IPS-NIHi11 (cell line): ENCODE data around the gene F9.
A peak's percentile ranks its signal among the peaks of the same experiment; 100 is the strongest.
"Not testable (repeated sequence)": the region's sequence is repeated elsewhere in the genome, so short reads cannot be mapped to it uniquely, and the experiment has no call there.

Source experiments
- DNase-seq: peaks from one replicate; pipeline ENCODE4 v3.0.0; 2012; ENCODE audit warnings: mixed read lengths, low spot score

F9 gene

GRCh38 chrX:139530550-139530949, at the start of gene F9:
TSS of gene F9 (plus strand) at chrX:139530739. CDS start at chrX:139530765, 26 bp downstream.
- DNase-seq, result no peak

DNA sequence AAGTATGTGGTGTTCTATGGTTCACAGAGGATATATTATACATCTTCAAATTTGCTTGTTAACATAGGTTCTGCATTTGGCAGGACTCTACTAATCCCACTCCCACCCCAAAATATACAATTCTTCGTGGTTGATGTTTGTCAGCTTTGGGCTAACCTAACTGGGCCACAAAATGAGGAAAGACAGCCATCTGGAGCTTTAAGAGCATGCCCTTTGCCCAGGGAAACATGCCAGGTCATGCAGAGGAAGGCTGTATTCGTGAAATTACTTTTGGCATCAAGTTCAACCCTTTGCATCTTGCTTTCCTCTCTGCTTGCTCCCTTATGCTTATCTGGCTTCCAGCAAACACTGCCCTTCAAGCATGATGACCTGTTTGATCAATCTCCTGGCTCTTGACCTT, 46.8 kb upstream of the F9 start:
- no peak for DNase-seq

- DNase-seq, result no peak
Observed at GRCh38 chrX:139484591-139484990, 45.9 kb upstream of the F9 start.

GRCh38 chrX:139495324-139495723, 35.2 kb upstream of the F9 start:
- DNase-seq, result peak; percentile 3

- DNase-seq, result no peak
Observed at GRCh38 chrX:139506333-139506732, 24.2 kb upstream of the F9 start.

- no peak for DNase-seq
Observed at GRCh38 chrX:139508099-139508498, 22.4 kb upstream of the F9 start.

DNA sequence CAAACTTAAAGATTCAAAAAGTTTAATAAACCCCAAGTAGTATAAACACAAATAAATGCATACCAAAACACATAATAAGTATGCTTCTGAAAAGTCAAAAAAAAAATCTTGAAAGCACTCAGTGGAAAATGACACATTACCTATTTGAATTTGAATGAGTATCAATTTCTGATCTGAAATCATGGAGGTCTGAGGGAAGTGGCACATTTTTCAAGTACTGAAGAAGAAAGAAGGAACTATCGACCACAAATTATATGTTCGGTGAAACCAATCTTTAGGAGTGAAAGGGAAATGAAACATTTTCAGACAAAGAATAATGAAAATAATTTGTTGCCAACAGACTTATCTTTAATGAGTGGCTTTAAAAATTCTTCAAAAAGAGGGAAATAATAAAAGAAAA, 12.1 kb upstream of the F9 start:
- no peak for DNase-seq

GRCh38 chrX:139528829-139529228, 1.7 kb upstream of the F9 start:
- DNase-seq, result not testable (repeated sequence)

DNA sequence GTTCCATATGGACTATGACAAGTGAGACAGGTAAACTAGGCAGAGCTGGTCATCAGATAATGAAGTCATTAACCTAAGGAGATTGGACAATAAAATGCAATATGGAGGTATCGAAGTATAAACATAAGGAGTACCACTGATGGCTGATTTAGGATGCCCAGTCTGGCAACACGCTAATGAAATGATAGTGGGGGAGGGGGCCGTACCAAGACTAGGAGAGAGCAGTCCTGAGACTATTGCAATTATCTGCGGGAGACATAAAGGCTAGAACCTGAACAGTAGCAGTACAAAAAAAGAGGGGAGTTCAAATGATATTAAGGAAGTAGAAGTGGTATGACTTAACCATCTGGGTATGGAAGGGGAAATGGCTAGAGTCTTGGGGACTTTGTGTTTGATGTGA, 2.3 kb downstream of the F9 start:
- no peak for DNase-seq

- no peak for DNase-seq
Observed at GRCh38 chrX:139533444-139533843, 2.9 kb downstream of the F9 start.

DNA sequence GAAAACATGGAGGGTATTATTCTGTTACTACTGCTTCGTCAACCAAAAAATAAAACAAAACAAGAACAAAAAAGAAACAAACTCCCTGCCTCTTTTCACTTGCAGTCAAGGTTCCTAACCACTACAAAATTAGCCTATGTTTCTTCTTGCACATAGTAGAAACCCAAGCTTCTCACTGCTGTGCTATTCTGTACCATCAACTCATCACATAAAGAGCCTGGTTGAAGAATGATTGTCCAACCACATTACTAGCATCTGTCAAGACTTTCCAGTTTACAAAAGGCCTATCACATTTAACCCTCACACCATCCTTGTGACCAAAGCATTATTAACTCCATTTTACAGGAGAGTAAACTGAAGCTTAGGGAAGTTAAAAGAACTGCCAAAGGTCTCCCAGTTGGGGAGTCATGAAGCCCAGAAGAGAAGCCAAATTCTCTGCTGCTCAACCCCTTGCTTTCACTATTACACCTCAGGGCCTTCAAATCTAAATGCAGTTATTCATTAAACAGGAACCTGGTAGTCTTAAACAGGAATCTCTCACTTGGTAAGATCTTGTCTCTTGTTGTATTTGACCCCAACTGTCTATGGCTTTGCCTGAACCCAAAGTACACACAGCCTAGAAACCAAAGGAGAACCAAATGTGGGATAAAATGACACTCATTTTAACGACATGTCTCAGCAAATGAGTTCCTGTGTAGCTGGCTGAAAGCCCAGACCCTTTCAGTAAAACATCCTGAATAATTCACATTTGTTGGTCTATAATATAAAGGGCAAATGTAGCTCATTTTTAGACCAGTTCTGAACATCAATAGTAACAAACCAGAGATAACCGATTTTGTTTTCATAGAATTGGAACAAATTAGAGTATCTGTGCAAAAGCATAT, 8.6 kb downstream of the F9 start:
- no peak for DNase-seq

- DNase-seq, result no peak
Observed at GRCh38 chrX:139542652-139543051, 12.1 kb downstream of the F9 start.

DNA sequence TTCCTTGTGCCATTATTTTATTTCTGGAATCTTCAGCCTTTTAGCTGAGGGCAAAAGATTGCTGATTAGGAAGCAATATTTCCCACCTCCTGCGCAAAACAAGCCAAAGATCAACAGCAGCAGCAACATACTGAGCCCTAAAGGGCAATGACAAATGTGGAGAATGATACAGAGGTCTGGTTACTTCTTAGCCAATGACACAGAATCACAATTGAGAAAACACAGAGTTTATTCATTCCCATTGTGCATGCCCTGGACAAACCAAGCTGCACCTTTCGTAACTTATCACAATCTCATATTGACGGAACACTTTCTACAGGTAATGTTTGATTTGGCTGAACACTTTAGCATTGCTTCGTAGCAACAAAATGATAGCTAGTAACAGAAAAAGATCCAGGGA, 13.4 kb downstream of the F9 start:
- no peak for DNase-seq

DNA sequence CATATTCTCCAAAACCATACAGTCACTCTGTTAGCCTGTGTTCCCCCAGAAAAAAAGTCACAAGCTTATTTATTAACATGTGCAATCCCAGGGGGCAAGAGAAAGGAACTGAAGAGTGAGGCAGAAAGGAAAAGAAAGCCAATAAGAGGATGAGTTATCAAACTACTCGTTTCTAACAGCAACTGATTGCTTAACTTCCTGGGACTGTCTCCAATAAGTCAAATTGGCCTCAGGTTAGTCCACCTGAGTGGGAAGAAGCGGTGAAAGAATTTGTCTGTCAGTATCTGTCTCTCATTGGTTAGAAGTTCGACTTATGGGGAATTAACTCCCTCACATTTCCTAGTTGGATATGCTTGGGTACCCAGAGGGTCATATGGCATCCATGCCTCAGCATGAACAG, 14.1 kb downstream of the F9 start:
- no peak for DNase-seq

DNA sequence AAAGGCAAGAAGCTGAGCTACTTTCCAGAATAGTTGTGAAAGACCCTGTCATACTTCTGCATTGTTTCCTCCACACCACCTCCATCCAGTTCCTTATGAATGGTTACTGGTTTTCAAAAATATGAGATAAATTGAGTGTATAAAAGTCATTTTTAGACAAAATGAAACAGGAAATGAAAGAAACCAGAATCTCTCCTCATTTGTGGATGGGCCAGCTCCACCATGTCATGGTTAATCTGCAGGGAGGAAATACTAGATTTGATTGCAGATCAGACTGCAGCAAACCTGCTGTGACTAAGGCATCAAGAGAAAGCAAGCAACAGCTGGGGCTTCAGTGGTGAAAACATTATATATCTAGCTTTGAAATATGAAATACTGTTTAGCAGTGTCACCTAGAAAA, 23.8 kb downstream of the F9 start:
- DNase-seq, result no peak

DNA sequence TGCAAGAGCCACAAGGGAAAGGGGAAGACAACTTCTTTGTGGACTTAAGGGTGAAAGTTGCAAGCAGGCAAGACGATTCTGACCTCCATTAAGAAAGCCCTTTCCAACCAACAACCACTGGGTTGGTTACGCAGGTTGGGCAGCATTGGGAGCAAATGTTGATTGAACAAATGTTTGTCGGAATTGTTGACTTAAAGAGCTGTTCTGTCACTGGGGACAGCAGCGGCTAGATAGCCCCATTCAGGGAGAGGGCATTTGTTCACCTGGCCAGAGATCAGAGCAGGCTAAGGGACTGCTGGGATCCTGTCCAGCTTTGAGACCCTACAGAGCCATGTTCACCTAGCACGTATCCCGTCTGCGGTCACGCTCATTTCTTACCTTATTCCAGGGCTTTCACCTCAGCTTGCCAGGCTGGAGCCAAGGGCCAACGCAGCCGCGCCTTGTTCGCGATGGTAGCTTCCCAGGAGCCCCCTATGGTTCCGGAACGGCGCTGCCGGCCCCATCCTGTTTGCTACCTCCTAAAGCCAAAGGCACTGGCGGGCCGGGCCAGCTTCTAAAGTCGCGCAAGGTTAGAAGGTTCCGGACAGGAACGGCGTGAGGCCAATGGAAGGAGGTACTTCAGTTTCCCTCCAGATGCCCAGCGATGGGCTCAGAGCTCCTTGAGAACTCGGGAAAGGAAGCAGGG, 24.6 kb downstream of the F9 start:
- peak; percentile 2 for DNase-seq

DNA sequence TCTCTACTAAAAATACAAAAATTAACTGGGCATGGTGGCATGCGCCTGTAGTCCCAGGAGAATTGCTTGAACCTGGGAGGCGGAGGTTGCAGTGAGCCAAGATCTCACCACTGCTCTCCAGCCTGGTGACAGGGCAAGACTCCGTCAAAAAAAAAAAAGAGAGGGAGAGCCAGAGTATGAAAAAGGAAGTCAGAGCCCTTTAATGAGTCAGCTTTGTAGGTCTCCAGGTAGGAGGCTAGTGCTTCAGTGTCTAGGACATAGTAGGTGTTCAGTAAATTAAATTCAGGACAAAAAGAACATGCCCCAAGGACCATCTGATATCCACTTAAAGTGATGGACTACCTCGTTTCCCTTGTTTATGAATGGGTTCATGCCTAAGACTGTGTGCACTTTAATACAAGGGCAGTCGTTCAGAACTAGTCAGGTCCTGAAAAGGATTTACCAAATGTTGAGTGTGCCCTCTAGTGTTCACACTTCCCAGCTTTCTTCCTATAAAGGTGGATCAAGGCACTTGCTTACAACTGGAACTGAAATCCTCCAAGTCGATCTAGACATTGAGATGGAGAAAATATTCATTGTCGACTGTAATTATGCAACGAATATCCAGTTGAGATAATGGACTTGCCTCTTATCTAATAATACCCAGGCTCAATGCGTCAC, 29.0 kb downstream of the F9 start:
- peak; percentile 30 for DNase-seq

GRCh38 chrX:139560221-139560620, 29.7 kb downstream of the F9 start:
- DNase-seq, result no peak

DNA sequence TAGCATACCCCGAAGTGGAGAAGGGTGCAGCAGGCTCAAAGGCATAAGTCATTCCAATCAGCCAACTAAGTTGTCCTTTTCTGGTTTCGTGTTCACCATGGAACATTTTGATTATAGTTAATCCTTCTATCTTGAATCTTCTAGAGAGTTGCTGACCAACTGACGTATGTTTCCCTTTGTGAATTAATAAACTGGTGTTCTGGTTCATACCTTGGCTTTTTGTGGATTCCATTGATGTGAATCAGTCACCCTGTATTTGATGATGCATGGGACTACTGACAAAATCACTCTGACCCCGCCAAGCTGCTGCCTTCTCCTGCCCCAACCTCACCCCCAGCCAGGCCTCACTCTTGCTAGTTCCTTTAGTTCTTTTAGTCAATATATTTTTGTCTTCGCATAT, 32.7 kb downstream of the F9 start:
- DNase-seq, result no peak

- no peak for DNase-seq
Observed at GRCh38 chrX:139566981-139567380, 36.4 kb downstream of the F9 start.

DNA sequence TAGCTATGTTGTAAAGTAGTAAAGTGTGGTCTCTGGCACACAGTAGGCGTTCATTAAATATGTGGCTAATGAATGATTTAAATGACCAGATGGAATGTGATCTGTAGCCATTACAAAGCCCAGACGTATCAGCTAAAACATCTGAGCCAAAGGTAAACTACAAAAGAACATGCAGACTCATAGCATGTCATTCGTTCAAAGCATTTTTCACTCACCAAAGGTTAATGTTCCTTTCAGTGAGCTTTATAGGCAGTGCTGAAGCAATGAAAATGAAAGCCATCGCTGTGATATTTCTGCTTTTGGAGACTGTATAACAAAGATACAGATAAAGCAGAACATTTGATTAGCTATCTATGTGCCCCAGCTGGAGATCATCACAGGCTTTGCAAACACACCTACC, 50.5 kb downstream of the F9 start:
- DNase-seq, result no peak

GRCh38 chrX:139585613-139586012, 55.1 kb downstream of the F9 start:
- no peak for DNase-seq

DNA sequence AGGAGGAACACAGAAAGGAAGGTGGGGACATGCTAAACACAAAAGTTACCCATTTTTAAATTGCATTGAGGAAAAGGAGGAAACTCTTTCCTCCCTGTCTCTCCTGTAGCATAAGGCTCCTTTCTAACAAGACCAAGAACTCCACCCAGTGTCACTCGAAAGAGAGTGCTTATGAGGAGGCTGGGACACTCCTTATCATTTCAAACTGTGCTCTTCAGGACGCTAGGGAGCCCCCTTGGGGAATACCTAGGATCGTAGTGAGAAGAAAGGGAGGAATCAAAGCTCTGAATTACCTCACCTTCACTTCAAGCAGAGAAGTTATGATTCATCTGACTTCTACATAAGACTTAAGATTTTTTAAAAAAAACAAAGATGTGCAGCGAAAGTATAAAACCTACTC, 65.5 kb downstream of the F9 start:
- DNase-seq, result peak; percentile 5
